ENCODE data around the gene MXRA5. TPM values are rescaled to one million over a fixed set of nuclear protein-coding genes. Genes with fewer than 3 reads are reported as not detected.
"Not testable (repeated sequence)": the region's sequence is repeated elsewhere in the genome, so short reads cannot be mapped to it uniquely, and the experiment has no call there.

Gene MXRA5
- total RNA-seq, 1 donor from 2014 or later, result 0.40 TPM

GRCh38 chrX:3378156-3378555 is 31.7 kb upstream of the MXRA5 start:
- H3K4me3 ChIP-seq (ENCODE audit: low read depth, low read length), result no peak overlapping the region
- no peak for TF ChIP-seq CTCF (conservative IDR thresholded peaks at IDR 0.05; ENCODE audit: low read depth, low read length)
- no peak for DNase-seq (ENCODE audit: low read depth)

DNA sequence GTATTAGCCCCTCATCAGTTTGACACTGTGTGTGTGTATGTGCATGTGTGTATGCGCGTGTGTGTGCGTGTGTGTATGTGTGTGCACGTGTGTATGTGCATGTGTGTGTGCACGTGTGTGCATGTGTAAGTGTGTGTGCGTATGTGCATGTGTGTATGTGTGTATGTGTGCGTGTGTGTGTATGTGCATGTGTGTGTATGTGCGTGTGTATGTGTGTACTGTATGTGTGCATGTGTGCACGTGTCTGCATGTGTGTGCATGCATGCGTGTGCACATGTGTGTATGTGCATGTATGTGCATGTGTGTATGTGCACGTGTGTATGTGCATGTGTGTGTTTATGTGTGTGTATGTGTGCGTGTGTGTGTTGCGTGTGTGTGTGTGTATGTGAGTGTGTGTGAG is 31.1 kb upstream of the MXRA5 start:
- no peak for TF ChIP-seq CTCF (conservative IDR thresholded peaks at IDR 0.05; ENCODE audit: low read depth, low read length)
- DNase-seq (ENCODE audit: low read depth), result no peak
- no peak overlapping the region for H3K4me3 ChIP-seq (ENCODE audit: low read depth, low read length)

GRCh38 chrX:3375878-3376508 is 29.5 kb upstream of the MXRA5 start:
- H3K4me3 ChIP-seq (ENCODE audit: low read depth, low read length); DNase-seq (ENCODE audit: low read depth): not testable (repeated sequence)

DNA sequence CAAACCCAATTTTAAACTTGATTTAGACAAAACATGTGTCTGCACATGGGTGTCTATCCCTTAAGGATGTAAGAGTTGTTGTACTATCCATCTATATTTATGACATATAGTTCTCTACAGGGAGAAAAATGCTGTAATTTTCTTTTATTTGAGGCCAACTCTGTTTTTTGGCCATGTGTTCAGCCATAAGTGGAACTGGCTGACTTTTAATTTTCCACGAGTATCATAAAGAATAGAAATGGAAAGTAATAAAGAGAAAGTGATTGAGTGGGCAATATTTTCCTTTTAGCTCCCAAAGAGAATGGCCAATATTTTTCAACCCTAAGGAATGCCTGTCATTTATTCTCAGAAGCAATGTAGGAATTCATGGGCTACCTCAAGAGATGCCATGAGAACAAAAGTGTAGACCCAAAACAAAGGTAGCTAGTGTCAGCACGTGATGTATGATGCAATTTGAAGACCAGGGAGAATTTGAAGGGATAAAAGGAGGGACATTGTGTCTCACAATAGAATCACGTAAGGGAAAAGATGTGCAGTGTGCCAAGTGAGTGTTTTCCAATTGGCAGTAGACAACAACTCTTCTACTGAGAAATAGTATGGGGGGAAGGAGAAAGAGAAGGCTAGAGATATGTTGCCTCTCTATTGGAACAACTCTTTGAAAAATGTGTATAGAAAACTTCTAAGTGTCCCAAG is 27.8 kb upstream of the MXRA5 start:
- no peak overlapping the region for H3K4me3 ChIP-seq (ENCODE audit: low read depth, low read length)
- no peak for TF ChIP-seq CTCF (conservative IDR thresholded peaks at IDR 0.05; ENCODE audit: low read depth, low read length)
- DNase-seq (ENCODE audit: low read depth), result no peak

DNA sequence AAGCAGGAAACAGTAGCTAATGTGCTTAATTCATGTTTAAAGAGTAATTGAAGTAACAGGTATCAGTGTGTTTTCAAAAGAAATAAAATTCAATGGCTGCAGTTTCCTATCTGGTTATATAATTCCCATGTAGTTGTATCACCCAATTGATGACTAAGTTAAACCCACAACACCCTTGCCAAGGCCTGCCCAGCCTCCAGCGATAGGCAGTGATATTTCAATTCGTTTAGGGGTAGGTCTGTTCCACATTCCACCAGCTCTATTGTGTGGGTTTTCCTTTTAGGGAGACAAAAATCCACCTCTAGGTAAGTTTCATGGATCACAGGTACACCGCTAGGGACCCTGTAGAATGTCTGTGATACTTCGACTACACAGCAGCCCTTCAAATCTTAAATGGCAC is 24.7 kb upstream of the MXRA5 start:
- no peak overlapping the region for H3K4me3 ChIP-seq (ENCODE audit: low read depth, low read length)
- no peak for DNase-seq (ENCODE audit: low read depth)
- no peak for TF ChIP-seq CTCF (conservative IDR thresholded peaks at IDR 0.05; ENCODE audit: low read depth, low read length)

- no peak for DNase-seq (ENCODE audit: low read depth)
- H3K4me3 ChIP-seq (ENCODE audit: low read depth, low read length), result no peak overlapping the region
- TF ChIP-seq CTCF (conservative IDR thresholded peaks at IDR 0.05; ENCODE audit: low read depth, low read length), result no peak
These were observed 24.2 kb upstream of the MXRA5 start for GRCh38 chrX:3370656-3371055.

DNA sequence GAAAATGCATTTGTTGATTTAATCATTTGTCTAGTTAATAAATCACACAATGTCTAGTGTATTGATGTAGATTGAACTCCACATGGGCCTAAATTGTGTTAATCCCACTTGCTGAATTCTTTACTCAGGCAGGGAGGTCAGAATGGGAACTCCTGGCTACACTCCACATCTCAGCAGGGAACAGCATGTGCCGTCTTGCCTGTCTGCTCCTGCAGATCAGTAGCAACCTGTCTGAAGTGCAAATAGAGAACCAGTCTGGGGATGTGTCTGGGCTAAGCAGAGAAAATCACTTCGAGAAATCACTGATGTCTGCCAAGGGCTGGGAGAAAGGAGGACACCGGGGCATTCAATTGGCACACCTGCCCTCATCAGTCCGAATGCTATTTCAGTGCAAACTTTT is 16.5 kb upstream of the MXRA5 start:
- DNase-seq (ENCODE audit: low read depth), result no peak
- no peak for TF ChIP-seq CTCF (conservative IDR thresholded peaks at IDR 0.05; ENCODE audit: low read depth, low read length)
- H3K4me3 ChIP-seq (ENCODE audit: low read depth, low read length), result no peak overlapping the region

Data from epithelial cell of proximal tubule (primary cell).